ENCODE measurements around the gene SELENOI.

GRCh38 chr2:26337298-26337697 is 8.6 kb upstream of the SELENOI start:
- TF ChIP-seq POLR2A (IDR thresholded peaks at IDR 0.05), result no peak
- no peak for TF ChIP-seq CTCF (IDR thresholded peaks at IDR 0.05)
- TF ChIP-seq POLR2AphosphoS5 (IDR thresholded peaks at IDR 0.05; ENCODE audit: insufficient read depth in 1 of 2, low read depth in 1 of 2), result no peak
